ENCODE data around the gene MASP1.
"Not testable (repeated sequence)": the region's sequence is repeated elsewhere in the genome, so short reads cannot be mapped to it uniquely, and the experiment has no call there.

Gene MASP1

DNA sequence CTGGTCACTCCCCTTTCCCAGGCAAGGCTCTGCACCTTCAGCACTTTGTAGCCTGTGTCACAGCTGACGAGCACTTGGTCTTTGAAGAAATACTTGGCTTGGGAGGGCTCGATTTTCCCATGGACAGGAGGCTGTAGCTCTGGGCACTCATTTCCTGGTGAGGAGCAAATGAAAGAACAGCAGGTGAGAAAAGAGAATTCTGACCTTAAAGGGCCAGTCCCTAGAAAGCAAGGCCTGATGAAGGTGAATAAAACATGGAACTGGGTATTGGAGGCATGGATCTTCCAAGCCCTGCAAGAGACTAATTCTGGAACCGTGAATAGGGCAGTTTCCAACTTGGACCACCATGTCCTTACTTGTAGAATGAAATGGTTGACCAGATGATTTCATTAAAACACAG is 39.9 kb downstream of the MASP1 start:
- Histone ChIP-seq H3K27ac (ENCODE audit: poor library complexity, severe bottlenecking) (no peak overlapping the region), H3K4me1 (ENCODE audit: insufficient read depth, poor library complexity, severe bottlenecking) (no peaks in the 10 kb centered on the region), H3K4me3 (ENCODE audit: severe bottlenecking) (no peak overlapping the region), H3K9me3 (ENCODE audit: severe bottlenecking) (no peaks in the 10 kb centered on the region), H3K36me3 (ENCODE audit: low read depth) (no peaks in the 10 kb centered on the region), H3K27me3 (ENCODE audit: insufficient read depth, poor library complexity, severe bottlenecking) (no peaks in the 10 kb centered on the region)
- DNase-seq (ENCODE audit: low spot score) = no peak
- no peak for ATAC-seq (ENCODE audit: low read depth)
- TF ChIP-seq CTCF (IDR thresholded peaks at IDR 0.05; ENCODE audit: poor library complexity, severe bottlenecking) = no peak

- H3K27me3 ChIP-seq (ENCODE audit: insufficient read depth, poor library complexity, severe bottlenecking) = no peaks in the 10 kb centered on the region
- H3K4me1 ChIP-seq (ENCODE audit: insufficient read depth, poor library complexity, severe bottlenecking) = no peaks in the 10 kb centered on the region
- DNase-seq (ENCODE audit: low spot score) (no peak), ATAC-seq (ENCODE audit: low read depth) (no peak)
- no peaks in the 10 kb centered on the region for H3K9me3 ChIP-seq (ENCODE audit: severe bottlenecking)
- no peak for TF ChIP-seq CTCF (IDR thresholded peaks at IDR 0.05; ENCODE audit: poor library complexity, severe bottlenecking)
- H3K36me3 ChIP-seq (ENCODE audit: low read depth) = no peaks in the 10 kb centered on the region
- H3K27ac ChIP-seq (ENCODE audit: poor library complexity, severe bottlenecking) = no peak overlapping the region
- no peak overlapping the region for H3K4me3 ChIP-seq (ENCODE audit: severe bottlenecking)
Observed at GRCh38 chr3:187247398-187247797, 44.1 kb downstream of the MASP1 start.

- no peak overlapping the region for H3K4me3 ChIP-seq (ENCODE audit: severe bottlenecking)
- H3K27me3 ChIP-seq (ENCODE audit: insufficient read depth, poor library complexity, severe bottlenecking) = no peaks in the 10 kb centered on the region
- H3K27ac ChIP-seq (ENCODE audit: poor library complexity, severe bottlenecking) = no peak overlapping the region
- H3K36me3 ChIP-seq (ENCODE audit: low read depth) = no peaks in the 10 kb centered on the region
- no peak for DNase-seq (ENCODE audit: low spot score)
- no peak for TF ChIP-seq CTCF (IDR thresholded peaks at IDR 0.05; ENCODE audit: poor library complexity, severe bottlenecking)
- H3K4me1 ChIP-seq (ENCODE audit: insufficient read depth, poor library complexity, severe bottlenecking) = no peaks in the 10 kb centered on the region
- H3K9me3 ChIP-seq (ENCODE audit: severe bottlenecking) = no peaks in the 10 kb centered on the region
- ATAC-seq (ENCODE audit: low read depth) = no peak; the same call in 2 of the 3 replicates
Observed at GRCh38 chr3:187243933-187244524, 47.5 kb downstream of the MASP1 start.

DNA sequence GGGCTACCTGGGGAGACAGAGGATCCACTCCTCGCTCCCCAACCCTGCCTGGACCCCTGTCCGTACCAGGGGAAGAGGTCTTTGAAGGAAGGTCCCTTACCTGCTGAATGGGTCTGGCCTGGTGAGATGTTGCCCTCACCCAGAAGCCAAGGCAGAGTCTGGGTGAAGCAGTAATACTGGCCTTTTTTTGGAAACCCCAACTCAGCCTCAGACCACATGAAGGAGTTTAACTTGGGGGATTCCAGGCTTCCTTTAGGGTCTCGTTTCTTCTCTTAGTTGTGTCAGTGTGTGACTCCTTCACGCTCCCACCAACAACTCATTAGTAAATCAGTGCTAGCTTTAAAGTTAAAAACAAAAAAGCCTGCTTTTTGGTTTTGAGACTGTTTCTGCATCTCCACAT is 48.6 kb downstream of the MASP1 start:
- TF ChIP-seq CTCF (IDR thresholded peaks at IDR 0.05; ENCODE audit: poor library complexity, severe bottlenecking) = no peak
- no peaks in the 10 kb centered on the region for H3K9me3 ChIP-seq (ENCODE audit: severe bottlenecking)
- ATAC-seq (ENCODE audit: low read depth) (no peak), DNase-seq (ENCODE audit: low spot score) (no peak)
- H3K4me3 ChIP-seq (ENCODE audit: severe bottlenecking) = no peak overlapping the region
- no peaks in the 10 kb centered on the region for H3K4me1 ChIP-seq (ENCODE audit: insufficient read depth, poor library complexity, severe bottlenecking)
- no peaks in the 10 kb centered on the region for H3K27me3 ChIP-seq (ENCODE audit: insufficient read depth, poor library complexity, severe bottlenecking)
- H3K27ac ChIP-seq (ENCODE audit: poor library complexity, severe bottlenecking) = no peak overlapping the region
- no peaks in the 10 kb centered on the region for H3K36me3 ChIP-seq (ENCODE audit: low read depth)

DNA sequence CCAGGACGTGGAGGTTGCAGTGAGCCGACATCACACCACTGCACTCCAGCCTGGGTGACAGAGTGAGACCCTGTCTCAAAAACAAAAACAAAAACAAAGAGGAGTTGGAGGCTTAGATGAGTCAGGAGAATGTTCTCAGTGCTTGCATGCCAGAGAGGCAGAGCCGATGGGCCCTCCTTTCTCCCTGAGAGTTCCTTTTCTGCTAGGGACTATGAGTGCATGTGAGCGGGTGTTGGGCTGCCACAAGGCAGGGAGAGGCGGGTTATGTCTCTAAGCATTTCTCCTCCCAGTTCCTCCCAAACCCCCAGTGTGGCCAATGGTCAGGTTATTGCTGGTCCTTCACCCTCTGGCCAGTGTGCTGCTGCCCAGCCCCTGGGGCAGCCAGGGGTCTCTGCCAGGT is 49.1 kb downstream of the MASP1 start:
- no peaks in the 10 kb centered on the region for H3K9me3 ChIP-seq (ENCODE audit: severe bottlenecking)
- no peaks in the 10 kb centered on the region for H3K27me3 ChIP-seq (ENCODE audit: insufficient read depth, poor library complexity, severe bottlenecking)
- no peaks in the 10 kb centered on the region for H3K36me3 ChIP-seq (ENCODE audit: low read depth)
- DNase-seq (ENCODE audit: low spot score) (no peak), ATAC-seq (ENCODE audit: low read depth) (no peak)
- no peak overlapping the region for H3K4me3 ChIP-seq (ENCODE audit: severe bottlenecking)
- H3K27ac ChIP-seq (ENCODE audit: poor library complexity, severe bottlenecking) = no peak overlapping the region
- TF ChIP-seq CTCF (IDR thresholded peaks at IDR 0.05; ENCODE audit: poor library complexity, severe bottlenecking) = no peak
- no peaks in the 10 kb centered on the region for H3K4me1 ChIP-seq (ENCODE audit: insufficient read depth, poor library complexity, severe bottlenecking)

DNA sequence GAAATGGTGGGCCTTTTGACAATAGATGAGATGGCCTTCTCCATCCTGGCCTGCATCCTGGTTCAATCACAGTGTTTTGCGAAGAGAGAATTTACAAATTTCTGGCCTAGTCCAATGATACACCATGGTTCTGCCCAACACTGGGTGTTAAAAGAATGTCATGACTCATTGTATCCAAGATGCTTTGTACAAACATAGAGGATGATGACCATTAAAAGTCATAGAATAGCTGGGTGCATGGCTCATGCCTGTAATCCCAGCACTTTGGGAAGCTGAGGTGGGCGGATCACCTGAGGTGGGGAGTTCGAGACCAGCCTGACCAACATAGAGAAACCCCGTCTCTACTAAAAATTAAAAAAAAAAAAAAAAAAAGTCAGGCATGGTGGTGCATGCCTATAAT is 52.7 kb downstream of the MASP1 start:
- DNase-seq (ENCODE audit: low spot score); H3K27ac ChIP-seq (ENCODE audit: poor library complexity, severe bottlenecking); H3K27me3 ChIP-seq (ENCODE audit: insufficient read depth, poor library complexity, severe bottlenecking); H3K4me3 ChIP-seq (ENCODE audit: severe bottlenecking); H3K9me3 ChIP-seq (ENCODE audit: severe bottlenecking); H3K36me3 ChIP-seq (ENCODE audit: low read depth); H3K4me1 ChIP-seq (ENCODE audit: insufficient read depth, poor library complexity, severe bottlenecking); ATAC-seq (ENCODE audit: low read depth): not testable (repeated sequence)

Data from RWPE2 (cell line).